MM.1S (cell line): Measurements from ENCODE around the gene DNAJB8.

ENCODE experiments used
- CTCF ChIP-seq: fragments of 300-600 bp; sonication (generic); IDR thresholded peaks from 2 replicates; pipeline ENCODE4 v1.5.1; 2016; ENCODE audit warnings: antibody characterized with exemption, low read length, mixed read lengths
- EZH2 ChIP-seq: fragments of 300-600 bp; sonication (generic); optimal IDR thresholded peaks from 2 replicates; pipeline ENCODE3; 2017; ENCODE audit warnings: low read depth, mild to moderate bottlenecking, antibody characterized with exemption, low read length, mixed read lengths
- EZH2phosphoT487 ChIP-seq: fragments of 300-600 bp; sonication (generic); IDR thresholded peaks from 2 replicates; pipeline ENCODE4 v1.6.1; 2018; ENCODE audit warnings: antibody characterized with exemption, low read length

- TF ChIP-seq CTCF (no peak), EZH2phosphoT487 (no peak), EZH2 (no peak)
Measured at GRCh38 chr3:128498901-128499530, 32.3 kb upstream of the DNAJB8 start.
